RCC 7860 (cell line): ENCODE measurements around the gene RBM17.
"Not testable (repeated sequence)": the region's sequence is repeated elsewhere in the genome, so short reads cannot be mapped to it uniquely, and the experiment has no call there.

Source experiments
- DNase-seq: peaks from one replicate; pipeline ENCODE4 v3.0.0-alpha.2; 2015; ENCODE audit warnings: low spot score
- FAIRE-seq: peaks from 2 replicates; lab custom pipeline; 2012; peaks lifted over from hg19 to GRCh38; lab: Jason Lieb, UNC

Gene RBM17

DNA sequence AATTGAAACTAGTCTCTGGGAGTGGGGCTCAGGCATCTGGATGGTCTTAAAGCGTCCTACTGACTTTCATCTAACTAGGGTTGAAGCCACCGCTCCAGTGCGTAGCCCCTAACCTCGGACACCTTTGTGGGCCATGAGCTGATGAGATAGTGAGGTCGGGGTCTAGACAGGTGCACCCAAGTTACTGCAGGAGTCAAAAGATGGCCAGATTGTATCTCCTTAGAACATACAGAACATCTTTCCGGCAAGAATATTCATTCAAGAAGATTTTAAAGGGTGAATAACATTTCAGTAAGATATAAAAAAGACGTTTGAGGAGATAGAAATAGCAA is 20.6 kb downstream of the RBM17 start:
- FAIRE-seq (no peak), DNase-seq (no peak)

DNA sequence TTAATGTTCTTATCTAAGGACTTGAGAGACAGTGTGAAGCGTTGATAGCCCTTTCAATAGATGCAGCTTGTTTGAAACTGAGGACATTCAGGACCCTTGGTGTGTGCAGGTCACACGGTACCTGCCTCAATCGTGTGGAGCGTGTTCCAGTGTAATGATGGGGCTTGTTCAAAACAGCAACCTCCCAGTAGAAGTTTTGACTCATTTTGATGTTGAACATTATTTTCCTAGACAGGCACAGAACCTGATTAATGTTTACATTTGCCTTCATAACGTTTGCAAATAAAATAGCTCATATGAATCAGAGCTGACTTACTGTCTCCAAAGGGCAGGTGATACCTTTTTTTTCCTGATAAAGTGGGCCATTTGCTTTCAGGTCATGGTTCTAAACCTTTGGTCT is 21.3 kb downstream of the RBM17 start:
- FAIRE-seq, result no peak
- DNase-seq, result no peak

DNA sequence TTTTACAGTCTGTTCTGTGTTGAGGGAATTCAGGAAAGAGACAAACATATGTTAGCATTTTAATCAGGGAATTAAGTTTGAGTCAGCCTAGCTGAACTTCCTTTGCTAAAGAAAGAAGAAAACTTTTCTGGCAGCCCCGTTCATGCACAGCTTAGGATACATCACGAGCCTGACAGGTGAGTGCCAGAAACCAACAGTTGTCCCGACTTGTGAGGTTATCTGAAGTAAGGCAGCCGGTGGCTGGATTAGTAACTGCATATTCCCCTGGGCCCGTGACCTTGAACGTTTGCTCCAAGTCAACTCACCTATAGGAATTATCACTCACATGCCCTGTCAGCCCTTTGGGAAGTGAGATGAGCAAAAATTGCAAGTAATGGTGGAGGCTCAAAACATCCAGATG is 24.1 kb downstream of the RBM17 start:
- FAIRE-seq, result no peak
- no peak for DNase-seq

- FAIRE-seq (no peak), DNase-seq (no peak)
Measured at GRCh38 chr10:6114299-6114698, 25.5 kb downstream of the RBM17 start.

- DNase-seq, result peak; percentile 44
- no peak for FAIRE-seq
Measured at GRCh38 chr10:6114805-6115341, 26.0 kb downstream of the RBM17 start.

DNA sequence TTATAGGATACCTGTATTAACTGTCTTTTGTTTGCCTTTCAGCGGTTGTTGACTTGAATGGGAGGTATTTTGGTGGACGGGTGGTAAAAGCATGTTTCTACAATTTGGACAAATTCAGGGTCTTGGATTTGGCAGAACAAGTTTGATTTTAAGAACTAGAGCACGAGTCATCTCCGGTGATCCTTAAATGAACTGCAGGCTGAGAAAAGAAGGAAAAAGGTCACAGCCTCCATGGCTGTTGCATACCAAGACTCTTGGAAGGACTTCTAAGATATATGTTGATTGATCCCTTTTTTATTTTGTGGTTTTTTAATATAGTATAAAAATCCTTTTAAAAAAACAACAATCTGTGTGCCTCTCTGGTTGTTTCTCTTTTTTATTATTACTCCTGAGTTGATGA is 26.6 kb downstream of the RBM17 start:
- peak; percentile 63 for FAIRE-seq
- DNase-seq, result peak; percentile 44

- no peak for DNase-seq
- no peak for FAIRE-seq
Measured at GRCh38 chr10:6115824-6116350, 27.1 kb downstream of the RBM17 start.

DNA sequence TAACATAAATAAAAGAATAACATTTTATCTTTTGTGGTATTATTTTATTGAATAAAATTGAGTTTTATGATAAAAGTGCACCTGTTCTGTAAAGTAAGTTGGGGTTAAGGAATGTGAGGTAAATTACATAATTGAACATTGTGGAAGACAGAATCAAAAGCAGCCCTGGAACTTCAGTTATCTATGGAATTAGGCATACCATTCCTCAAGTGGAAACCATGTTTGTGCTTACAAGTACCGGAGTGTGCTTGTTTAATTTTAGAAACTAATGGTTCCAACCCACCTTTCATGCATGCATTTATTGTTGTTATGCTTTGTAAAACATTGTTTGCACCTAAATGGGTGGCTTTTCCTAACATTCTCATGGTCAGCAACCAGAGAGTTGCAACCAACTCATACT is 28.0 kb downstream of the RBM17 start:
- DNase-seq, result no peak
- no peak for FAIRE-seq

DNA sequence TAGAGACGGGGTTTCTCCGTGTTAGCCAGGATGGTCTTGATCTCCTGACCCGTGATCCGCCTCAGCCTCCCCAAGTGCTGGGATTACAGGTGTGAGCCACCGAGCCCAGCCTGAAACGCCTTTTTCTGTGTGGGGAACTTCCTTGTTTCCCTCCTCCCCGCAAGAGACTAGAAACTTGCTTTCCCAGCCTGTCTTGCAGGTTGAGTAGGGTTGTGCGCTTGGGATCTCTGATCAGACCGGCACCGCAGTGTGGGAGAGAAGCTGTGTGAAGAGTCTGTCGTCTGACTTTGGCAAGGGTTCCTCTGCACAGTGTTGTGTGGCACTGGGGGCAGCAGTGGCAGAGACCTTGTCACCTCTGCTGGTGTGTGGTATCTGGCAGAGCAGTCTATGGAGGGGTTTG is 28.9 kb downstream of the RBM17 start:
- no peak for FAIRE-seq
- no peak for DNase-seq

- no peak for FAIRE-seq
Measured at GRCh38 chr10:6119423-6119822, 30.6 kb downstream of the RBM17 start.

GRCh38 chr10:6119962-6120361 is 31.1 kb downstream of the RBM17 start:
- FAIRE-seq (no peak), DNase-seq (no peak)

More at GRCh38 chr10:6119423-6119822, 30.6 kb downstream of the RBM17 start:
- peak; percentile 20 for DNase-seq

DNA sequence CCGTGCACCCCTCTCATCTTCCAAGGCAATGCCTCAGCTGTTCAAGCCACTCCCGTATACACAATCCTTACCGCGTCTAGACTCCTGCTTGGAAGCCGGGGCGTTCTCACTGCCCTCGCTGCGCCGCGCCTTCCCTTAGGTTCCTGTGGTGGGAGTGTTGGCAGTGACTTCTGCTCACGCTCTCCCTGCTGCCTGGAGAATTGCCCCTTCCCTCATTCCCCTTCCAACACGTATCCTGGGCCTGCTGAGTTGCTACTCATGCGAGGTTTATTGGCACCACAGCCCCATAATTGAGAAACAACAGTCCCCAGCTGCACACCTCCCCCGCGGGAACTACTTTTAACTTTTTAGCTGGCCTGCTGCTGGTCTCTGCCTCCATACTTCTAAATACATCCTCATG is 31.9 kb downstream of the RBM17 start:
- DNase-seq (no peak), FAIRE-seq (no peak)

- no peak for FAIRE-seq
- DNase-seq, result no peak
Measured at GRCh38 chr10:6121146-6121545, 32.3 kb downstream of the RBM17 start.

GRCh38 chr10:6123532-6123931 is 34.7 kb downstream of the RBM17 start:
- no peak for DNase-seq
- no peak for FAIRE-seq

GRCh38 chr10:6124666-6125065 is 35.8 kb downstream of the RBM17 start:
- DNase-seq (no peak), FAIRE-seq (no peak)

DNA sequence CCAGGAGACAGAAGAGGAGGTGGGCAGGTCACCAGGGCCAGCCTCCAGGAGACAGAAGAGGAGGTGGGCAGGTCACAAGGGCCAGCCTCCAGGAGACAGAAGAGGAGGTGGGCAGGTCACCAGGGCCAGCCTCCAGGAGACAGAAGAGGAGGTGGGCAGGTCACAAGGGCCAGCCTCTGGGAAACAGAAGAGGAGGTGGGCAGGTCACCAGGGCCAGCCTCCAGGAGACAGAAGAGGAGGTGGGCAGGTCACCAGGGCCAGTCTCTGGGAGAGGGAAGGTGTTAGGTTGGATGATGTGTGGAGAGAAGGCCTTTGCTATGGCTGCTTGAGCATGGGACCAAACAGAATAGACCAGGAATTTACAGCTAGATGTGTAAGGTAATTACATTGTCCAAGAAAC is 38.6 kb downstream of the RBM17 start:
- DNase-seq, FAIRE-seq: not testable (repeated sequence)

- no peak for DNase-seq
- no peak for FAIRE-seq
Measured at GRCh38 chr10:6128087-6128486, 39.3 kb downstream of the RBM17 start.

DNA sequence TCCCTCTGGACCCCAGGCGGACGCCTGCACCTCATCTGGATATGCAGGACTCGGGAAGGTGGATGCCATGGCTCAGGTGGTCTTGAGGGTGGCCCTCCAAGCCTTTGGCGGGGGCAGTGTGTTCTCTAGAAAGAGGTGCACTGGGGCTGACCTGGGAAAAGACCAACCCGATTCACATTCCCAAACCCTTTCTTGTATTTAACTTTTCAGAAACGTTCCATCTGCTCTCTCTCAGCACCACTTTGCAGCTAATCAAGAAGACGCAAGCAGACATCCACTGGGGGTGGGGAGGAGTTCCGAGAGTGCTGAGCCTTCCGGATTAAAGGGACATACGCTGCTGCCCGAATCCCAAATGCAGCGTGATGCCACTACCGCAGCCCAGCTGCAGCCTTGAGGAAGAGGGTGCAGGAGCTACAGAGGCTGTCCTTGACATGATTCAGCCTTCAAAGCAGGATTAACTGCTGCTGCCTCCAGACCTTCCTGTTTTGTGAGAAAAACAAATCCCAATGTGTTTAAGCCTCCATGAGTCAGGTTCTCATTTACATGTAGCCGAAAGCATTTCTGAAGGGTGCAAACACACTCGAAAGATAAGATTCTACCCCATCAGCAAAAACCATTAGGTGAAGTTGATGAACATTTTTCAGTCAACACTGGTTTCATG is 39.9 kb downstream of the RBM17 start:
- FAIRE-seq (no peak), DNase-seq (no peak)

GRCh38 chr10:6130848-6131470 is 42.1 kb downstream of the RBM17 start:
- FAIRE-seq (no peak), DNase-seq (no peak)

GRCh38 chr10:6133331-6134098 is 44.7 kb downstream of the RBM17 start:
- DNase-seq, result no peak

DNA sequence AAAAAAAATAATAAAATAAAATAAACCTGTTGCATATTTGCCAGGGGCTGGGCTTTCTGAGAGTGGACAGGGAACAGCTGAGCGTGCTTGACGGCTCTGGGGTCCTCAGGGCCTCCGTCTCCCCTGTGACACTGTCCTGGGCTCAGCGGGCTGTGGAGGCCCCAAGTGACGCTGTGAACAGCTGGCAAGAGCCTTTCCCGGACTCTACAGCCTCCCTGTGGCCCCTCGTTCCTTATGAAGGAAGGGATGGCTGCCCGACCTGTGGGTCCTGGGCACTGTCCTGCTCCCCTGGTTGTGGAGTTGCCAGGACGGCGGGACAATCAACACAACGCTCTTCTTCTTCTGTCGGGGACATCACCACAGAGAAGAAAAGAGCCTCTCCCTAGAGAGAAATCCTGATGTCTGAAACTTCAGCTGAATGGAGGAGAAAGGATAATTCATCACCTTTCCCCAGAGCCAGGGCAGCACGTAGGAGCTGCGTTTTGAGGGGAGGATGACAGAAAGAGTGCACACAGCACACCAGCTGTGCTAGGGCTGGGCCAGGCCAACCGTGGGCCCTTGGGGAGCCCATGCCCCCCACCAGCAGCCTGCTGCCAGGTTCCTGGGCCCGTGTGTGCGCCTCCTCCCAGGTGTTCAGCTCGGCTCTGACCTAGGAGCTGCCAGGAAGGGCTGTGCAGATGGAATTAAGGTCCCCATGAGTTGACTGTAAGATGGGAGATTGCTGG is 45.4 kb downstream of the RBM17 start:
- DNase-seq (no peak), FAIRE-seq (no peak)

More at GRCh38 chr10:6133331-6134098, 44.7 kb downstream of the RBM17 start:
- FAIRE-seq, result no peak
